Posterior cingulate gyrus (tissue), 11 donors: ENCODE measurements around the gene SLC27A1.
"Not testable (repeated sequence)": the region's sequence is repeated elsewhere in the genome, so short reads cannot be mapped to it uniquely, and the experiment has no call there.

Experiments
- DNase-seq, 10 donors: peaks; one replicate each; pipeline versions ENCODE4 v3.0.0 to v3.0.0-alpha.2; 2020 to 2021; ENCODE audit warnings: mixed read lengths in 3 of 10
- intact Hi-C: fragments of 100-400 bp; cut with DNase I; formaldehyde crosslinking; loops from one replicate; pipeline ENCODE4 v1.15.1; 2023

The SLC27A1 gene

GRCh38 chr19:17482877-17483604 is 12.7 kb downstream of the SLC27A1 start:
- no peak for DNase-seq
- intact Hi-C loops: no loop called here

- intact Hi-C loops: no loop called here
- no peak for DNase-seq
Observed at GRCh38 chr19:17483605-17484002, 13.3 kb downstream of the SLC27A1 start.

GRCh38 chr19:17484520-17485185 is 14.3 kb downstream of the SLC27A1 start:
- intact Hi-C loops: no loop called here
- no peak for DNase-seq

GRCh38 chr19:17486545-17487240 is 16.4 kb downstream of the SLC27A1 start:
- intact Hi-C loops: no loop called here

GRCh38 chr19:17487284-17488121 is 17.2 kb downstream of the SLC27A1 start:
- intact Hi-C loops: no loop called here
- DNase-seq: no peak

More at GRCh38 chr19:17486545-17487240, 16.4 kb downstream of the SLC27A1 start:
- DNase-seq: no peak

- intact Hi-C loops: no loop called here
- no peak for DNase-seq
Observed at GRCh38 chr19:17488593-17489391, 18.5 kb downstream of the SLC27A1 start.

GRCh38 chr19:17489392-17490030 is 19.2 kb downstream of the SLC27A1 start:
- no peak for DNase-seq
- intact Hi-C loops: no loop called here

- intact Hi-C loops: no loop called here
- no peak for DNase-seq
Observed at GRCh38 chr19:17490411-17490810, 20.1 kb downstream of the SLC27A1 start.

- no peak for DNase-seq
Observed at GRCh38 chr19:17491287-17491686, 21.0 kb downstream of the SLC27A1 start.

GRCh38 chr19:17495639-17496296 is 25.4 kb downstream of the SLC27A1 start:
- DNase-seq: no peak
- intact Hi-C loops: no loop called here

More at GRCh38 chr19:17491287-17491686, 21.0 kb downstream of the SLC27A1 start:
- intact Hi-C loops: no loop called here

- intact Hi-C loops: no loop called here
- DNase-seq: peak in 6 of 10 donors; percentile 27 to 93 (median 58)
Observed at GRCh38 chr19:17496337-17496997, 26.1 kb downstream of the SLC27A1 start.

- intact Hi-C loops: no loop called here
- peak in 1 of 10 donors; percentile 88 for DNase-seq
Observed at GRCh38 chr19:17497149-17497798, 26.9 kb downstream of the SLC27A1 start.

GRCh38 chr19:17499025-17499424 is 28.7 kb downstream of the SLC27A1 start:
- DNase-seq, intact Hi-C loops: not testable (repeated sequence)

GRCh38 chr19:17499648-17500446 is 29.5 kb downstream of the SLC27A1 start:
- intact Hi-C loops: no loop called here
- peak in 1 of 10 donors; percentile 76 for DNase-seq

GRCh38 chr19:17500447-17501198 is 30.3 kb downstream of the SLC27A1 start:
- peak in 1 of 10 donors; percentile 77 for DNase-seq
- intact Hi-C loops: no loop called here

GRCh38 chr19:17503240-17503639 is 32.9 kb downstream of the SLC27A1 start:
- no peak for DNase-seq
- intact Hi-C loops: no loop called here
